ENCODE measurements around the gene C8G.

The C8G gene

GRCh38 chr9:136964833-136965422 is 19.9 kb downstream of the C8G start:
- DNase-seq (ENCODE audit: insufficient read length, low spot score) = no peak
- TF ChIP-seq CTCF (IDR thresholded peaks at IDR 0.05; ENCODE audit: insufficient read depth, missing control alignments) = no peak
- FAIRE-seq = no peak

GRCh38 chr9:136965771-136966484 is 20.9 kb downstream of the C8G start:
- FAIRE-seq (no peak), DNase-seq (ENCODE audit: insufficient read length, low spot score) (no peak)
- no peak for TF ChIP-seq CTCF (IDR thresholded peaks at IDR 0.05; ENCODE audit: insufficient read depth, missing control alignments)

GRCh38 chr9:136968333-136969127 is 23.5 kb downstream of the C8G start:
- DNase-seq (ENCODE audit: insufficient read length, low spot score) (no peak), FAIRE-seq (no peak)
- no peak for TF ChIP-seq CTCF (IDR thresholded peaks at IDR 0.05; ENCODE audit: insufficient read depth, missing control alignments)

GRCh38 chr9:136969150-136969549 is 24.1 kb downstream of the C8G start:
- no peak for FAIRE-seq
- no peak for DNase-seq (ENCODE audit: insufficient read length, low spot score)
- no peak for TF ChIP-seq CTCF (IDR thresholded peaks at IDR 0.05; ENCODE audit: insufficient read depth, missing control alignments)

- DNase-seq (ENCODE audit: insufficient read length, low spot score) = no peak
- no peak for TF ChIP-seq CTCF (IDR thresholded peaks at IDR 0.05; ENCODE audit: insufficient read depth, missing control alignments)
- no peak for FAIRE-seq
Measured at GRCh38 chr9:136969774-136970173, 24.7 kb downstream of the C8G start.

- no peak for FAIRE-seq
- TF ChIP-seq CTCF (IDR thresholded peaks at IDR 0.05; ENCODE audit: insufficient read depth, missing control alignments) = no peak
- DNase-seq (ENCODE audit: insufficient read length, low spot score) = no peak
Measured at GRCh38 chr9:136970361-136970760, 25.3 kb downstream of the C8G start.

Data from D721Med (cell line).